GM10266 (cell line): ENCODE measurements around the gene COL11A1.
"Not testable (repeated sequence)": the region's sequence is repeated elsewhere in the genome, so short reads cannot be mapped to it uniquely, and the experiment has no call there.

Experiments used
- DNase-seq: peaks from one replicate; pipeline ENCODE4 v3.0.0; 2012; ENCODE audit errors: extremely low spot score
- CTCF ChIP-seq: IDR thresholded peaks from 2 replicates; pipeline ENCODE4 v1.5.1; 2012; ENCODE audit warnings: mild to moderate bottlenecking, low read depth; ENCODE audit not compliant: control insufficient read depth, insufficient read depth; ENCODE audit errors: missing control alignments

The COL11A1 gene

GRCh38 chr1:102961549-102961948, 146.8 kb downstream of the COL11A1 start:
- DNase-seq = no peak
- TF ChIP-seq CTCF = no peak

- TF ChIP-seq CTCF = no peak
- no peak for DNase-seq
Measured at GRCh38 chr1:102954576-102954975, 153.7 kb downstream of the COL11A1 start.

- no peak for DNase-seq
- no peak for TF ChIP-seq CTCF
Measured at GRCh38 chr1:102952400-102952799, 155.9 kb downstream of the COL11A1 start.

GRCh38 chr1:102942324-102942723, 166.0 kb downstream of the COL11A1 start:
- no peak for DNase-seq
- TF ChIP-seq CTCF = no peak

- DNase-seq = no peak
- no peak for TF ChIP-seq CTCF
Measured at GRCh38 chr1:102941366-102941947, 166.9 kb downstream of the COL11A1 start.

GRCh38 chr1:102937401-102937800, 170.9 kb downstream of the COL11A1 start:
- no peak for TF ChIP-seq CTCF
- DNase-seq = no peak

- not testable (repeated sequence) for DNase-seq
Measured at GRCh38 chr1:102933362-102933761, 175.0 kb downstream of the COL11A1 start.

- DNase-seq = no peak
- TF ChIP-seq CTCF = no peak
Measured at GRCh38 chr1:102919659-102920058, 188.7 kb downstream of the COL11A1 start.
